HepG2 (cell line): Measurements from ENCODE around the gene IRF4. TPM values are rescaled to one million over a fixed set of nuclear protein-coding genes. Genes with fewer than 3 reads are reported as not detected.

ENCODE experiments used
- ATAC-seq: fragments of 200-7000 bp; cut with Tn5 transposase; 3 replicates; pipeline ENCODE4 v1.9.1; 2020; ENCODE audit warnings: mild to moderate bottlenecking, moderate library complexity
- BruUV-seq: library from RNA; stranded (reverse); fragments of 400-500 nt; replicated peaks from 2 replicates; lab custom pipeline; 2021; lab: Mats Ljungman, UMichigan
- CTCF ChIA-PET: fragments of 300-600 bp; formaldehyde crosslinking; extraction: SDS; loops from one replicate; lab custom pipeline; 2021; ENCODE audit warnings: low total read pairs, inconsistent platforms, low intra/inter-chr PET ratio; lab: Yijun Ruan, JAX
- POLR2A ChIA-PET: fragments of 350-600 bp; sonication (Branson Sonifier 250); formaldehyde crosslinking; loops from one replicate; lab custom pipeline; 2020; ENCODE audit warnings: antibody characterized with exemption, inconsistent platforms; lab: Yijun Ruan, JAX
- DNase-seq: peaks from one replicate; pipeline ENCODE4 v3.0.0-alpha.2; 2015; ENCODE audit warnings: low spot score
- FAIRE-seq: peaks from 3 replicates; lab custom pipeline; 2011; peaks lifted over from hg19 to GRCh38; lab: Jason Lieb, UNC
- H2AFZ ChIP-seq: one replicate; pipeline ENCODE4 v1.6.1; 2011; ENCODE audit warnings: low read length, inconsistent platforms
- H3K27ac ChIP-seq: fragments of 300-600 bp; 3 replicates; pipeline ENCODE4 v1.8.0; 2011; ENCODE audit warnings: mixed run types, mild to moderate bottlenecking, mixed read lengths, low read length, inconsistent platforms; ENCODE audit not compliant: insufficient read depth; ENCODE audit errors: extremely low read length
- H3K27me3 ChIP-seq, 2 experiments: fragments of 200-600 bp in 1 of 2; 2 replicates in 1 of 2; 3 replicates in 1 of 2; pipeline versions ENCODE4 v1.6.0 to v1.8.0; 2011; ENCODE audit warnings: low read length in 2 of 2, mild to moderate bottlenecking in 2 of 2, moderate library complexity in 2 of 2, inconsistent platforms in 1 of 2; ENCODE audit not compliant: insufficient read depth in 2 of 2, control insufficient read depth in 1 of 2
- H3K36me3 ChIP-seq, 2 experiments: fragments of 200-600 bp in 1 of 2; replicated peaks in 1 of 2; 2 replicates in 1 of 2; 3 replicates in 1 of 2; pipeline versions ENCODE4 v1.5.1 to v1.8.0; 2011; ENCODE audit warnings: low read length in 2 of 2, inconsistent platforms in 1 of 2; ENCODE audit not compliant: insufficient read depth in 2 of 2, control insufficient read depth in 1 of 2
- H3K4me1 ChIP-seq: 2 replicates; pipeline ENCODE4 v1.5.1; 2012; ENCODE audit warnings: low read length, inconsistent platforms; ENCODE audit not compliant: insufficient read depth
- H3K4me2 ChIP-seq: 2 replicates; pipeline ENCODE4 v1.6.0; 2011; ENCODE audit warnings: low read depth, low read length, inconsistent platforms
- H3K4me3 ChIP-seq, 3 experiments: fragments of 200-600 bp in 1 of 3; sonication (generic), shearing (Covaris generic) in 1 of 3; replicated peaks in 1 of 3; 2 replicates each; pipeline ENCODE4 v1.5.1; 2011 to 2016; ENCODE audit warnings: low read length in 3 of 3, inconsistent platforms in 2 of 3, low read depth in 2 of 3, mild to moderate bottlenecking in 2 of 3, control low read depth in 1 of 3, mixed read lengths in 1 of 3; ENCODE audit not compliant: insufficient read depth in 1 of 3
- H3K79me2 ChIP-seq: one replicate; pipeline ENCODE4 v1.6.1; 2011; ENCODE audit warnings: low read length, inconsistent platforms; ENCODE audit not compliant: insufficient read depth
- H3K9ac ChIP-seq: 2 replicates; pipeline ENCODE4 v1.6.0; 2011; ENCODE audit warnings: mild to moderate bottlenecking, low read depth, low read length, inconsistent platforms; ENCODE audit not compliant: insufficient read depth
- H3K9me3 ChIP-seq: 2 replicates; pipeline ENCODE4 v1.5.1; 2012; ENCODE audit warnings: mild to moderate bottlenecking, low read length
- H4K20me1 ChIP-seq: 2 replicates; pipeline ENCODE4 v1.6.0; 2011; ENCODE audit warnings: inconsistent platforms, mild to moderate bottlenecking, low read length, moderate library complexity; ENCODE audit not compliant: insufficient read depth
- CCAR2 ChIP-seq: fragments of 200-400 bp; formaldehyde crosslinking; optimal IDR thresholded peaks from 2 replicates; pipeline ENCODE3; 2018; ENCODE audit warnings: low read depth, mild to moderate bottlenecking, low read length, moderate library complexity
- POGZ ChIP-seq: sonication (generic); formaldehyde crosslinking; IDR thresholded peaks from 2 replicates; pipeline ENCODE4 v1.4.0; 2020; ENCODE audit warnings: mild to moderate bottlenecking, missing genetic modification reagents
- PRDM4 ChIP-seq: sonication (generic); formaldehyde crosslinking; IDR thresholded peaks from 2 replicates; pipeline ENCODE4 v1.9.0; 2021; ENCODE audit warnings: missing genetic modification reagents, borderline replicate concordance
- SALL1 ChIP-seq: sonication (generic); formaldehyde crosslinking; IDR thresholded peaks from 2 replicates; pipeline ENCODE4 v1.8.0; 2022; ENCODE audit warnings: mild to moderate bottlenecking, missing genetic modification reagents
- SATB2 ChIP-seq: sonication (generic); formaldehyde crosslinking; IDR thresholded peaks from 2 replicates; pipeline ENCODE4 v1.5.0; 2020; ENCODE audit warnings: missing genetic modification reagents
- SMAD3 ChIP-seq: sonication (generic); formaldehyde crosslinking; IDR thresholded peaks from 2 replicates; pipeline ENCODE4 v1.4.0; 2020; ENCODE audit warnings: missing genetic modification reagents
- SSRP1 ChIP-seq: IDR thresholded peaks from 2 replicates; pipeline ENCODE4 v1.6.1; 2016; ENCODE audit warnings: control low read depth
- ZNF761 ChIP-seq: sonication (generic); formaldehyde crosslinking; conservative IDR thresholded peaks from 2 replicates; pipeline ENCODE4 v1.4.0; 2020; ENCODE audit warnings: mild to moderate bottlenecking, missing genetic modification reagents
- ZSCAN31 ChIP-seq: sonication (generic); formaldehyde crosslinking; IDR thresholded peaks from 2 replicates; pipeline ENCODE4 v1.5.0; 2020; ENCODE audit warnings: low read depth, mild to moderate bottlenecking, missing genetic modification reagents
- WGBS: methylation state at CpG from one replicate; pipeline ENCODE4 v1.1.6; 2017; ENCODE audit warnings: low lambda C conversion rate; 5-methylcytosine and 5-hydroxymethylcytosine counted together
- in situ Hi-C: cut with HindIII; loops from 2 replicates; pipeline ENCODE4 v1.10.0; 2017; ENCODE audit warnings: low pct_unique_long_range_greater_than_20kb; ENCODE audit not compliant: extremely low pct_ligation_motif_present
- intact Hi-C: fragments of 100-400 bp; cut with micrococcal nuclease; formaldehyde crosslinking; loops from one replicate; pipeline ENCODE4 v1.10.0; 2022; ENCODE audit not compliant: unreplicated experiment
- polyA plus RNA-seq, 8 experiments: library from polyadenylated mRNA; depleted of rRNA in 3 of 8; stranded (reverse) in 7 of 8; unstranded in 1 of 8; fragments of >200 nt; fragmentation: Illumina TruSeq in 4 of 8; extraction: Trizol in 4 of 8; gene quantifications; 2 replicates each; pipeline versions ENCODE4 v1.2.1 to v1.2.3, GENCODE V29; 2011 to 2016; ENCODE audit warnings: low read depth in 4 of 8, missing spikeins in 1 of 8, mixed read lengths in 1 of 8; ENCODE audit not compliant: insufficient read depth in 1 of 8
- total RNA-seq, 5 experiments: library from RNA; depleted of rRNA; stranded (reverse); fragments of >200 nt; fragmentation: Illumina TruSeq; extraction: Trizol; gene quantifications; 2 replicates each; pipeline ENCODE4 v1.2.3, GENCODE V29; 2016; ENCODE audit warnings: low read depth in 1 of 5

The IRF4 gene
- total and polyA plus RNA-seq, 2 of the 13 experiments (the other 11 are each of a cell fraction or from before 2014, with no cell fraction given), result 0.07 to 0.09 TPM

- Histone ChIP-seq H3K27ac (no peak overlapping the region), H3K4me3 (no peak overlapping the region), H3K9ac (no peak overlapping the region), H3K36me3 (no peaks in the 10 kb centered on the region), H3K9me3 (no peaks in the 10 kb centered on the region), H3K27me3 (peaks cover 14 to 67% of the 10 kb centered on the region in 2 experiments; a peak in 4 of 5 replicates), H3K4me2 (no peak overlapping the region), H2AFZ (no peak overlapping the region), H3K4me1 (no peaks in the 10 kb centered on the region), H4K20me1 (no peaks in the 10 kb centered on the region), H3K79me2 (no peaks in the 10 kb centered on the region)
- no peak for DNase-seq
- POLR2A ChIA-PET, result no interaction called here
- no peak for FAIRE-seq
- intact Hi-C loops, result no loop called here
- in situ Hi-C loops, result no loop called here
- TF ChIP-seq SSRP1, result no peak
- no peak for TF ChIP-seq PRDM4 (CRISPR knock-in tag)
- TF ChIP-seq CCAR2, result no peak
- no peak for TF ChIP-seq SALL1 (CRISPR knock-in tag)
- no peak for TF ChIP-seq ZNF761 (CRISPR knock-in tag)
- no peak for TF ChIP-seq ZSCAN31 (CRISPR knock-in tag)
- no peak for TF ChIP-seq POGZ
- TF ChIP-seq SMAD3 (CRISPR knock-in tag), result no peak
- no peak for TF ChIP-seq SATB2 (CRISPR knock-in tag)
- CTCF ChIA-PET, result no interaction called here
- no peak for ATAC-seq
- WGBS, result 40% methylated on average over 18 of the region's 18 CpGs
- no TSS peak for BruUV-seq
Measured at GRCh38 chr6:386688-387266, 4.8 kb upstream of the IRF4 start.
